CD4-positive, alpha-beta T cell treated with Interferon alpha-2 for 1 hour (primary cell): ENCODE measurements around the gene PUM2.
"Not testable (repeated sequence)": the region's sequence is repeated elsewhere in the genome, so short reads cannot be mapped to it uniquely, and the experiment has no call there.

Source experiments
- DNase-seq, 2 donors: peaks; one replicate each; pipeline ENCODE4 v3.0.0-alpha.2; 2020 to 2022

Gene PUM2

GRCh38 chr2:20370191-20370590 is 19.5 kb upstream of the PUM2 start:
- no peak for DNase-seq

GRCh38 chr2:20369366-20369765 is 18.7 kb upstream of the PUM2 start:
- DNase-seq, result no peak

GRCh38 chr2:20368706-20369105 is 18.1 kb upstream of the PUM2 start:
- DNase-seq, result no peak

DNA sequence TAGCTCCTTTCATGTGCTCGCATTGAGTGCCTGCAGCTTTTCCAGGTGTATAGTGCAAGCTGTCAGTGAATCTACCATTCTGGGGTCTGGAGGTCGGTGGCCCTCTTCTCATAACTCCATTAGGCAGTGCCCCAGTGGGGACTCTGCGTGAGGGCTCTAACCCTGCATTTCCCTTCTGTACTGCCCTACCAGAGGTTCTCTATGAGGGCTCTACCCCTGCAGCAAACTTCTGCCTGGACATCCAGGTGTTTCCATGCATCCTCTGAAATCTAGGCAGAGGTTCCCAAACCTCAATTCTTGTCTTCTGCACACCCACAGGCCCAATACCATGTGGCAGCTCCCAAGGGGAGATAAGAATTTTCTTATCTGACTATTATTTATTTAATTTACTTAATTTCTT is 17.3 kb upstream of the PUM2 start:
- DNase-seq, result not testable (repeated sequence)

- DNase-seq, result no peak
Measured at GRCh38 chr2:20366672-20367116, 16.1 kb upstream of the PUM2 start.

DNA sequence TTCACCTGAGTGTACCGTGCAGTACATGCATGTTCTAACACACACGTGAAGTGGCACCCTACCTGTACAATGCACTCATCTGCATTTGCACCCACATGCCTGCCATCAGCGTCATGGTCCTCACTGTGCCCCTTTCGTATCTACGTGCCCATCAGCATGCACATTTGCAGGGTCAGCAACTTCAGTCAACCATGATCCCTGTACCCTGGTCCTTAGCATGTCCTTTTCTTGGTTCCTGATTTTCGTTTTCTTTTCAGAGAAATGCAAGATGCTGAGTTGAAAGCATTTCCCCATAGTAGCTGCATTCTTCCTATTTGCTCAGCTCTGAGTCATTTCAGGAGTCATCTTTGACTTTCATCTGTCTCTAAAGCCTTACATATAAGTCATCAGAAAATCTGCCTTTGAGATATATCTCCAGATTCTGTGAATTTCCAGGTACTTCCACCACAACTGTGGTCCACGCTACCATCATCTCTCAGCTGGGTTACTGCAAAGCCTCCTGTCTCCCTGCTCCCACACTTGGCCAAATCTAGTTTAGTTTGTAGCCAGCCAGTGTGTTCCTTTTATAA is 14.7 kb upstream of the PUM2 start:
- peak in 1 of 2 donors; percentile 19 for DNase-seq

DNA sequence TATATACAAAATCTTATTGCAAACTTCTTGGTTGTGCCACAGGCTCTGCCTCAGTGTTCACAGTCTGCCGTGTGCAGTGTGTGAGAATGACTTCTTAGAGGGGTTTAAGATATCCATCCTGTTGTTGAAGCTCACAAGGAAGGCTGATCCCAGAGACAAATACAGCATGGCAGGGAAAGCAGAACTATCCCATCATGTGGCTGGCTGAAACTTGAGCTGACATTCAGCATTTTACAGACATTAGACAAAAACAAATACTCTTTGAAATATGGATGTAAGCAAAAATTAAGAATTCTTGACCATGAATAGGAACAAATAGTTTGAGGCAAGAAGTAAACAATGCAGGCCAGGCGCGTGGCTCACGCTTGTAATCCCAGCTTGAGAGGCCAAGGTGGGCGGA is 12.9 kb upstream of the PUM2 start:
- no peak for DNase-seq

DNA sequence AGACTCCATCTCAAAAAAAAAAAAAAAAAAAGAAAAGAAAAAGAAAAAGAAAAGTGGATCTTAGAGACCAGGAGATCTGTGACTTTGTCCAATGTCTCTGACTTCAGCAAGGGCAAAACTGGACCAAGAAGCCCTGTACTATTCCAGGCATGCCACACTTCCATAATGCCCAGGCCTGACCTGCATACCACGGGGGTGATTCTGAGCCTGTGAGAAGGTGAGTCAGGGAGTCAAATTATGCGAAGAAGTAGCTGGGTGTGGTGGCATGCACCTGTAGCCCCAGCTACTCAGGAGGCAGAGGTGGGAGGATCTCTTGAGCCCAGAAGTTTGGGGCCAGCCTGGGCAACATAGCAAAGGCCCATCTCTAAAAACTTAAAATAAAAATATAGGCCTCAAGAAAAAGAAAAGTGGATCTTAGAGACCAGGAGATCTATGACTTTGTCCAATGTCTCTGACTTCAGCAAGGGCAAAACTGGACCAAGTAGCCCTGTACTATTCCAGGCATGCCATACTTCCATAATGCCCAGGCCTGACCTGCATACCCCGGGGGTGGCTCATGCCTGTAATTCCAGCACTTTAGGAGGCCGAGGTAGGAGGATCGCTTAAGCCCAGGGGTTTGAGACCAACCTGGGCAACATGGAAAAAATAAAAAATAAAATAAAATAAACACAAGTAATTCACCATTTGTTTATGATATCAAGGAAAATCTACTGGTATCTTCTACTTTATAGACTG is 12.2 kb upstream of the PUM2 start:
- no peak for DNase-seq

GRCh38 chr2:20361893-20362292 is 11.2 kb upstream of the PUM2 start:
- DNase-seq, result no peak

DNA sequence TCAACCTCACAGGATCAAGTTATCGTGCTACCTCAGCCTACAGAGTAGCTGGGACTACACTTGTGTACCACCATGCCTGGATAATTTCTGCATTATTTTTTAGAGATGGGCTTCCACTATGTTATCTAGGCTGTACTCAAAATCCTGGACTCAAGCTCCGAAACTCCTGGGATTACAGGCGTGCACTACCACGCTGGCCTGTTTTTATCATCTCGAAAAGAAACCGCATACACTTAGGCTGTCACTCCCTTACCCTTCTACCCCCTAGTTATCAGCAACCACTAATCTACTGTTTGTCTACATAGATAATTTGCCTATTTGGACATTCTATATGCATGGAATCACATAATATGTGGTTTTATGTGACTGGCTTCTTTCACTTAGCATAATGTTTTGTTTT is 8.5 kb upstream of the PUM2 start:
- DNase-seq, result no peak

DNA sequence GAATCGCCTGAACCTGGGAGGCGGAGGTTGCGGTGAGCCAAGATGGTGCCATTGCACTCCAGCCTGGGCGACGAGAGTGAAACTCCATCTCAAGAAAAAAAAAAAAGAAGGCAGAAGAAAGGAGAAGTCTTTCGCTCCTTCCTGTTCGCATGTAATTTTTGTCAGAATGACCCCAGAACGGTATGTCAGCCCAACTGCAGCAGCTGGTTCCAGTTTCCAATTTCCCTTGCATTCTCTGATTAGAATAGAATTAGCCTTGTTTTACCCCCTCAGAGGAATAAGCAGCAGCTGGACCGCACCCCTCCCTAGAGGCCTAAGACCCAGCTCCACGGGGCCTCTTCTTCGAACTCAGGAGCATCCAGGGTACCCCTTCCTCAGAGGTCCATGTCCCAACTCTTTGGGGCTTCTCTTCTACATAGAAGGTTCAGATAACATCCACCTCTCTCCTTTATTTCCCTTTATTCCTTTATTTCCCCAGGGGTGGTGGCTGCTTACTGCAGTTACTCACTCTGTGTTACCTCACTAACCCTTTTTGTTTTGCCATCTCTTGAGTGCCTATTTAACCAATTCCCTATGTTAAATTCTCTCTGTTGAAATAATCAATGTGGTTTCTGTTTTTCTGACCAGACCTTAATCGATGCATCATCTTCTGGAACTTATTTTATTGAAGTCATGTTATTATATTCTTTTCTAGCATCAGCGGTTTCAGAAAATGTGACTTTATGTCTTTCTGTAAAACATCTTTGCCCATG is 7.2 kb upstream of the PUM2 start:
- no peak for DNase-seq

DNA sequence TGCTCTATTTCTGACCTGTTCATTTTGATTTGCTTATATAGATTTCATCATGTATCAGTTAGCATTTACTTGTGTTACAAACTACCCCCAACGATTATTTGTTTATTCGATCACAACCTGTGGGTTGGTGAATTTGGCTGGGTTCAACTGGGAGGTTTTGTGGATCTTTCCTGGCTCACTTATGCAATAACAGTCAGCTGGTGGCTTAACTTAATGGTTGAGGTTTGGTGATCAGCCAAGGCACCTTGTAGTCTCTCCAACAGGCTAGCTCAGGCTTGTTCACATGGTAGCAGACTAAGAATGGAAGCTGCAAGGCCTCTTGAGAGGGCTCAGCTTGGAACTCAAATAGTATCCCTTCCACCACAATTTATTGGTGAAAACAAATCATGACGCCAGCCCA is 5.4 kb upstream of the PUM2 start:
- no peak for DNase-seq

- DNase-seq, result no peak
Measured at GRCh38 chr2:20355131-20355530, 4.5 kb upstream of the PUM2 start.

- DNase-seq, result no peak
Measured at GRCh38 chr2:20353241-20353992, 2.8 kb upstream of the PUM2 start.

- DNase-seq, result no peak
Measured at GRCh38 chr2:20352581-20353216, 2.1 kb upstream of the PUM2 start.

DNA sequence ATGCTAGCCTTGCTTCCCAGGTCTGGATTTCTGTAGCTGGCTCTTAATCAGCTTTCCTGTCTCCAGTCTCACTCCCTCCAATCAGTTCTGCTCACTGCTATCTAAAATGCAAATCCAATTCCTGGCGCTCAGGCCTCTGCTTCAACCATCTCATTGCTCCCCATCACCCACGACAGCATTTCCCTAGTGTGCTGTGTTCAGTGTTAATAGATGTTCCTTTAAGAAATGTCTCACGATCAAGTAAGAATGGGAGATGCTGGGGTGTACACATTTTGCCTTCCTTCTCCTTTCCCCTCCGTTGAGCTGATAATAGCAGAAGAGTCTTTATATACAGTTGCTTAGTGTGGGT is 1.6 kb upstream of the PUM2 start:
- DNase-seq, result no peak

DNA sequence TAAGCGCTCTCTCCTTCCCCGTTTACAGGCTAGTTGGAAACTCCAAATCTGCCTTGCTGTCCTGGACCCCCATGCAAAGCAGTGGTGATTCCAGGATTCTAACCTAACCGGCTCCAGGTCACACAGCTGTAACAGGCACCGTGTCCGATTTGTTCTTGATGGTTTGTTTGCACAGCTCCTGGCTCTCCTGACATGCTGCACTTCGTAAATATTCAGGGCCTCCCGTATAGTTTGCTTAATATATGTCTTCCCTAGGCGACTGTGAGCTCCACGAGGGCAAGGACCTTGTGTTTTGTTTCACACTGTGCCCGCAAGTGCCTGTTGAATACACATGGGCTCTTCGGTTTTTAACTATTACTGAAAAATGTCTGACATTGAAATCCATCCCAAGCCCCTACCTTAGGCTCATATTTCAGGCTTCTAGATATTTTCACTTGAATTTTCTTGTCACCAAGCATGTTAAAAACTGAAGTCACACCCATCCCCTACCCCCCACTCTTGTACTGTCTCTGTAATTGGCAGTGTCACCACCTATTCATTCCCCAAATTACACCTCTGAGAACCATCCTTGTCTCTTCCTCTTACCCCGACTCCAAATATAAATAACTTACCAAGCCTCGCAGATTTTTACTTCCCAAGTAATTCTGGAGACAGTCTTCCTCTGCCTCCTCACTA is 1.0 kb upstream of the PUM2 start:
- DNase-seq, result no peak

DNA sequence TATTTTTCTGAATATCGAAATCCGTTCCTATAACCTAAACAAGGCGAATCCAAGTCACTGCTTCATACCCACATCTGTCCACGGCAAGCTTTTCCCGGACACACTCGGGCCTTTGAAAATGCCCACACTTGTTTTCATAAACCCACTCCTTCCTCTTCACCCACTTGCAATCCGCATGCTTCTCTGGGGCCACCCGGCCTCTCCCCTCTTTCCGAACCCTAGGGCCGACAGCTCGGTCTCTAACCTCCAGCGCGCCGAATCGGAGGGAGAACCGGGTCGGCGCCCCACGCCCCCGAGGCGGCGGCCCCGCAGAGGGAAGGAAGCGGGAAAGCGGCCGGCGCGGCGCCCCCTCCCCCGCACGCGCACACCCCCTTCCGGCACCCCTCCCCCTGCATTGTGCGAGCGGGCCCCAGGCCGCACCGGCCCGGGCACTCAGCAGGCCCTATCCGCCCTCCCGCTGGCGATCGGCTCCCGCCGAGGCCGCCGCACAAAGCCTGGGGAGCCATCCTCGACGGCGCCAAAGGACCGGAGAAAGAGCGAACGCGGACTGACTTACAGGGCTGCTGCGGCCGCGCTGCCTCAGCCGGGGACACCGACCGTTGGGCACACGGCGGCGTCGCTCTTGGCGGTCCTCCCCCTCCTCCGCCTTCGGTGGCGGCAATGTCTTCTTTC is 467 bp downstream of the PUM2 start:
- DNase-seq, result peak in 1 of 2 donors; percentile 60

DNA sequence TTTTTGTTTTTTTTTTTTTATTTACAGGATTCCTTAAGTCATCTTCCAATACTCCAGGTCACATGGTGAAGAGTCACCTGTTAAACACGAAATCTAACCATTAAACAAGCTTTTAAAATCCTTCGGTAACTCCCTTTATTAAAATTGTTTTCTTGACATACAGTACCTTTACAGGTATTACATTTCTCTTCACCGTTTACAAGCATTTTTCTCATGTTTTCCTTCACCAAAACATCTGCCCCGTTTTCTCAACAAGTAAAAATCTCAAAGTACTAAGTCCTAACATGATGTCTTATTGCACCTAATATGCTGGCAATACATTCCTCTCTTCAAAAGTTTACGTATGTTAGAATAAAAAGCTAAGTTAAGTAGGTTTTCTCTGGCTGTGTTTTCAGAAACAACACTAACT is 1.1 kb downstream of the PUM2 start:
- DNase-seq, result no peak

DNA sequence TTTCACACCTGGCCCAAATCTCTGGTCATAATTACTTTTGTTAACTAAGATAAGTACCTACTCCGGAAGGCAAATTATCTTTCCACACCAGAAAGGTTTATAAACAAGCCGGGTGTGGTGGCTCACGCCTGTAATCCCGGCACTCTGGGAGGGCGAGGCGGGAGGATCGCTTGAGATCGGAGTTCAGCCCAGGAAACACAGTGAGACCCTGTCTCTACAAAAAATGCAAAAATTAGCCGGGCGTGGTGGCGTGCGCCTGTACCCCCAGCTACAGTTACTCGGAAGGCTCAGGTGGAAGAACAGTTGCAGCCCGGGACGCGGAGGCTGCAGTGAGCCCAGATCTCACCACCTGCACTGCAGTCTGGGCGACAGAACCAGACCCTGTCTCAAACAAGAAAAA is 2.1 kb downstream of the PUM2 start:
- DNase-seq, result peak in 1 of 2 donors; percentile 18

GRCh38 chr2:20346565-20347381 is 3.9 kb downstream of the PUM2 start:
- DNase-seq, result no peak
